ENCODE data around the gene CHPF. TPM values are rescaled to one million over a fixed set of nuclear protein-coding genes. Genes with fewer than 3 reads are reported as not detected.

Gene CHPF
- total and polyA plus RNA-seq, 10 of the 15 experiments (the other 5 are each of a cell fraction or from before 2014, with no cell fraction given) = 0.09 to 17.4 (median 8.3) TPM; not detected in 1

DNA sequence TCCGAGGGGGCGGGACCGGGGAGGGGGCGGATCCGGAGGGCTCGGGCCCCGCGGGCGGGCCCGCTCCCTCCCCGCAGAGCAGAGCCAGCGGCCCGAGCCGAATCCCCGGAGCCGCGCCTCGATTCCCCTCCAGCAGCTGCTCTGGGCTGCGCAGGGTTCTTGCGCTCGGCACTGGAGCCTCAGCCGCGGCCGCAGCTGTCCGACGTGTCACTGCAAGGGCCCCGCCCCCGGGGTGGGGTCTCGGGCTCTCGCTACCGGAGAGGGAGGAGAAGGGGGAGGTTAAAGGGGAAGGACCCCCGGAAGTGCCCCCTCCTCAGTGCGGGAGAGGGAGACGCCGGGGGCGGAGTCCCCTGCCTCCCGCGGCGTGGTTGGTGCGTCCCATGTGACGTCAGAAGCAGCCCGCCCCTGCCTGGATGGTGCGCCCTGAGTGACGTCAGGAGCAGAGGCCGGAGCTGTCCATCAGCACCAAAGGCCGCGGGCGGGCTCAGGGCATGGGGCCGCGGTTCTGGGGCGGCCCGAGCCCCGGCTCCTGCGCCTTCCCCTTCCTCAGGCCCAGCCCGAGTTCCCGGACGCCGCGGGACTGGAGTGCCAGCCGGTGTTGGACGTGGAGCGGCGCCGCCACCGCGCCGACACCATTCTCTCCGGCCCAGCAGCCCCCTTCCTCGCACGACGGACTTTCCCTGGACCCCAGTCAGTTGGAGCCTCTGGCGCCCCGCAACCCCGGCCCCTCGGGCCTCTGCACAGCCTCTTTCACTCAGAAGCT, at the start of gene CHPF, which contains the start of gene TMEM198 (continued):
- TF ChIP-seq IKZF1 (conservative IDR thresholded peaks at IDR 0.05) (peak; percentile 55), ZZZ3 (IDR thresholded peaks at IDR 0.05; ENCODE audit: control insufficient read depth, insufficient read length, low read depth) (no peak), CHD4 (IDR thresholded peaks at IDR 0.05) (no peak), SREBF1 (IDR thresholded peaks at IDR 0.05; ENCODE audit: low read length) (0 out of 2 replicates have a peak, but pooled peaks have one; percentile 14), NR2C1 (IDR thresholded peaks at IDR 0.05) (peak; percentile 59; the same call in 1 of the 2 replicates), BHLHE40 (IDR thresholded peaks at IDR 0.05; ENCODE audit: borderline replicate concordance in 1 of 2, low read depth in 2 of 2, low read length in 1 of 2) (peak; percentile 59 to 63; a peak in 2 of 4 replicates), NFYB (IDR thresholded peaks at IDR 0.05; ENCODE audit: insufficient read depth, low read depth, low read length) (peak; percentile 33; the same call in 1 of the 2 replicates), POLR2A (IDR thresholded peaks at IDR 0.05; ENCODE audit: low read depth, low read length) (peak; percentile 61), ZNF207 (IDR thresholded peaks at IDR 0.05; ENCODE audit: borderline replicate concordance) (no peak), EGR1 (IDR thresholded peaks at IDR 0.05; ENCODE audit: borderline replicate concordance in 1 of 2, low read depth in 2 of 2, low read length in 2 of 2) (peak in 1 of 2 experiments; percentile 39; a peak in 2 of 3 replicates), NR2F1 (conservative IDR thresholded peaks at IDR 0.05) (peak; percentile 82), SIN3A (IDR thresholded peaks at IDR 0.05; ENCODE audit: low read depth, low read length) (peak; percentile 68; the same call in 1 of the 2 replicates)
- TF ChIP-seq, protein P1, sequence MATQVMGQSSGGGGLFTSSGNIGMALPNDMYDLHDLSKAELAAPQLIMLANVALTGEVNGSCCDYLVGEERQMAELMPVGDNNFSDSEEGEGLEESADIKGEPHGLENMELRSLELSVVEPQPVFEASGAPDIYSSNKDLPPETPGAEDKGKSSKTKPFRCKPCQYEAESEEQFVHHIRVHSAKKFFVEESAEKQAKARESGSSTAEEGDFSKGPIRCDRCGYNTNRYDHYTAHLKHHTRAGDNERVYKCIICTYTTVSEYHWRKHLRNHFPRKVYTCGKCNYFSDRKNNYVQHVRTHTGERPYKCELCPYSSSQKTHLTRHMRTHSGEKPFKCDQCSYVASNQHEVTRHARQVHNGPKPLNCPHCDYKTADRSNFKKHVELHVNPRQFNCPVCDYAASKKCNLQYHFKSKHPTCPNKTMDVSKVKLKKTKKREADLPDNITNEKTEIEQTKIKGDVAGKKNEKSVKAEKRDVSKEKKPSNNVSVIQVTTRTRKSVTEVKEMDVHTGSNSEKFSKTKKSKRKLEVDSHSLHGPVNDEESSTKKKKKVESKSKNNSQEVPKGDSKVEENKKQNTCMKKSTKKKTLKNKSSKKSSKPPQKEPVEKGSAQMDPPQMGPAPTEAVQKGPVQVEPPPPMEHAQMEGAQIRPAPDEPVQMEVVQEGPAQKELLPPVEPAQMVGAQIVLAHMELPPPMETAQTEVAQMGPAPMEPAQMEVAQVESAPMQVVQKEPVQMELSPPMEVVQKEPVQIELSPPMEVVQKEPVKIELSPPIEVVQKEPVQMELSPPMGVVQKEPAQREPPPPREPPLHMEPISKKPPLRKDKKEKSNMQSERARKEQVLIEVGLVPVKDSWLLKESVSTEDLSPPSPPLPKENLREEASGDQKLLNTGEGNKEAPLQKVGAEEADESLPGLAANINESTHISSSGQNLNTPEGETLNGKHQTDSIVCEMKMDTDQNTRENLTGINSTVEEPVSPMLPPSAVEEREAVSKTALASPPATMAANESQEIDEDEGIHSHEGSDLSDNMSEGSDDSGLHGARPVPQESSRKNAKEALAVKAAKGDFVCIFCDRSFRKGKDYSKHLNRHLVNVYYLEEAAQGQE (IDR thresholded peaks at IDR 0.05; ENCODE audit: low read depth, low read length) = peak; percentile 95
- TF ChIP-seq, protein P2, sequence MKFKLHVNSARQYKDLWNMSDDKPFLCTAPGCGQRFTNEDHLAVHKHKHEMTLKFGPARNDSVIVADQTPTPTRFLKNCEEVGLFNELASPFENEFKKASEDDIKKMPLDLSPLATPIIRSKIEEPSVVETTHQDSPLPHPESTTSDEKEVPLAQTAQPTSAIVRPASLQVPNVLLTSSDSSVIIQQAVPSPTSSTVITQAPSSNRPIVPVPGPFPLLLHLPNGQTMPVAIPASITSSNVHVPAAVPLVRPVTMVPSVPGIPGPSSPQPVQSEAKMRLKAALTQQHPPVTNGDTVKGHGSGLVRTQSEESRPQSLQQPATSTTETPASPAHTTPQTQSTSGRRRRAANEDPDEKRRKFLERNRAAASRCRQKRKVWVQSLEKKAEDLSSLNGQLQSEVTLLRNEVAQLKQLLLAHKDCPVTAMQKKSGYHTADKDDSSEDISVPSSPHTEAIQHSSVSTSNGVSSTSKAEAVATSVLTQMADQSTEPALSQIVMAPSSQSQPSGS (IDR thresholded peaks at IDR 0.05; ENCODE audit: low read length) = no peak
- TF ChIP-seq, protein P3, sequence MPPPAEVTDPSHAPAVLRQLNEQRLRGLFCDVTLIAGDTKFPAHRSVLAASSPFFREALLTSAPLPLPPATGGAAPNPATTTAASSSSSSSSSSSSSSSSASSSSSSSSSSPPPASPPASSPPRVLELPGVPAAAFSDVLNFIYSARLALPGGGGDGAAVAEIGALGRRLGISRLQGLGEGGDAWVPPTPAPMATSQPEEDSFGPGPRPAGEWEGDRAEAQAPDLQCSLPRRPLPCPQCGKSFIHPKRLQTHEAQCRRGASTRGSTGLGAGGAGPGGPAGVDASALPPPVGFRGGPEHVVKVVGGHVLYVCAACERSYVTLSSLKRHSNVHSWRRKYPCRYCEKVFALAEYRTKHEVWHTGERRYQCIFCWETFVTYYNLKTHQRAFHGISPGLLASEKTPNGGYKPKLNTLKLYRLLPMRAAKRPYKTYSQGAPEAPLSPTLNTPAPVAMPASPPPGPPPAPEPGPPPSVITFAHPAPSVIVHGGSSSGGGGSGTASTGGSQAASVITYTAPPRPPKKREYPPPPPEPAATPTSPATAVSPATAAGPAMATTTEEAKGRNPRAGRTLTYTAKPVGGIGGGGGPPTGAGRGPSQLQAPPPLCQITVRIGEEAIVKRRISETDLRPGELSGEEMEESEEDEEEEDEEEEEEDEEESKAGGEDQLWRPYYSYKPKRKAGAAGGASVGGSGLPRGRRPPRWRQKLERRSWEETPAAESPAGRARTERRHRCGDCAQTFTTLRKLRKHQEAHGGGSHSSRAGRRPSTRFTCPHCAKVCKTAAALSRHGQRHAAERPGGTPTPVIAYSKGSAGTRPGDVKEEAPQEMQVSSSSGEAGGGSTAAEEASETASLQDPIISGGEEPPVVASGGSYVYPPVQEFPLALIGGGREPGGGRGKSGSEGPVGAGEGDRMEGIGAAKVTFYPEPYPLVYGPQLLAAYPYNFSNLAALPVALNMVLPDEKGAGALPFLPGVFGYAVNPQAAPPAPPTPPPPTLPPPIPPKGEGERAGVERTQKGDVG (CRISPR knock-in tag; IDR thresholded peaks at IDR 0.05) = no peak
- TF ChIP-seq, protein P4, sequence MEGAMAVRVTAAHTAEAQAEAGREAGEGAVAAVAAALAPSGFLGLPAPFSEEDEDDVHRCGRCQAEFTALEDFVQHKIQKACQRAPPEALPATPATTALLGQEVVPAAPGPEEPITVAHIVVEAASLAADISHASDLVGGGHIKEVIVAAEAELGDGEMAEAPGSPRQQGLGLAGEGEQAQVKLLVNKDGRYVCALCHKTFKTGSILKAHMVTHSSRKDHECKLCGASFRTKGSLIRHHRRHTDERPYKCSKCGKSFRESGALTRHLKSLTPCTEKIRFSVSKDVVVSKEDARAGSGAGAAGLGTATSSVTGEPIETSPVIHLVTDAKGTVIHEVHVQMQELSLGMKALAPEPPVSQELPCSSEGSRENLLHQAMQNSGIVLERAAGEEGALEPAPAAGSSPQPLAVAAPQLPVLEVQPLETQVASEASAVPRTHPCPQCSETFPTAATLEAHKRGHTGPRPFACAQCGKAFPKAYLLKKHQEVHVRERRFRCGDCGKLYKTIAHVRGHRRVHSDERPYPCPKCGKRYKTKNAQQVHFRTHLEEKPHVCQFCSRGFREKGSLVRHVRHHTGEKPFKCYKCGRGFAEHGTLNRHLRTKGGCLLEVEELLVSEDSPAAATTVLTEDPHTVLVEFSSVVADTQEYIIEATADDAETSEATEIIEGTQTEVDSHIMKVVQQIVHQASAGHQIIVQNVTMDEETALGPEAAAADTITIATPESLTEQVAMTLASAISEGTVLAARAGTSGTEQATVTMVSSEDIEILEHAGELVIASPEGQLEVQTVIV (IDR thresholded peaks at IDR 0.05; ENCODE audit: borderline replicate concordance, partially characterized antibody) = peak; percentile 13

Data from GM12878 (cell line).